Epithelial cell of alveolus of lung (primary cell): ENCODE results near the gene ZNF331. TPM values are rescaled to one million over a fixed set of nuclear protein-coding genes. Genes with fewer than 3 reads are reported as not detected.

Source experiments
- total RNA-seq: library from RNA; depleted of rRNA; stranded (reverse); fragments of >200 nt; gene quantifications from 2 replicates; pipeline ENCODE4 v1.2.1, GENCODE V29; 2015

ZNF331 gene
- total RNA-seq, result 3.1 and 15.9 TPM in 2 replicates

DNA sequence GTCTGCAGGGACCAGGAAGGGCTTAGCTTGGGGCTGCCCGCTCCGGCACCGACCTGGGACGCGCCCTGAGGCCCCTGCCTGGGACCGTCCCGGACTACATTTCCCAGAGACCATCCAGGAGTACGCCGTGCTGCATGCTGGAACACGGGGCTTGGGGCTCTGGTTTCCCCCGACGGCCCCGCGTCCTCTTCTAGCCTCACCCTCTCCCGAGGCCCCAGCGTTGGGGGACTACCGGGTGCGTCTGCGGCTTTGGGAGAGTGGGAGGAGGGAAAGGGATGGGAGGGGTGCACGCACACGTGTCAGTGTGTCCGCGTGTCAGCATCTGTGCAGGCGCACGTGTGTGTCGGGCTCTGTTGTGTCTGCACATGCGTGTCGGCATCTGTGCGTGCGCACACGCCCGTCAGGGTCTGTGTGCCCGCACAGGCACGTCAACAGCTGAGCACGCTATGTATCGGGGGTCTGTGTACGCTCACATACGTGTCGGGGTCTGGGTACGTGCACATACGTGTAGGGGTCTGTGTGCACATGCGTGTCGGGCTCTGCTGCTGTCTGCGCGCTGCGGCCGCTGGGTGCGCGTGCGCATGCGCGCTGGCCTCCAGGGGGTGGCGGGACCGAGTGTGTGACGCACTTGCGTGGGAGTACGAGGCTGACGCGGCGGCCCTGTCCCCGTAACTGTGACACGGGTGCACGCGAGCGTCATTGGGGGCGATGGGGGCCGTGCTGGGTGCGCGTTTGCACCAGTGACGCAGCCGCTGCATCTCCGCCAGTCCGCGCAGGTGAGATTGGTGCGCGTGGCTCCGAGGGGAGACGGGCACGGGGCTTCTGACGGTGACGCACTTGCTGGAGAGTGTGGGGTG lies at the start of gene ZNF331:
Gene ZNF331 (plus strand): TSS at position 625 of the 857 bp plus-strand sequence. CDS start 31,232 bp downstream, outside the sequence.

Other genes starting within 250 kb of the ZNF331 start
- gene ZNF845, start 204.4 kb upstream of the ZNF331 start, total RNA-seq, result 4.4 and 5.5 TPM in 2 replicates
- 1.2 and 2.5 TPM in 2 replicates for gene ZNF525, start 172.4 kb upstream of the ZNF331 start, total RNA-seq
- 6.1 and 8.5 TPM in 2 replicates for gene ZNF765, start 143.0 kb upstream of the ZNF331 start, total RNA-seq
- 5.9 and 11.7 TPM in 2 replicates for gene ZNF761, start 106.2 kb upstream of the ZNF331 start, total RNA-seq
- 1.5 and 2.5 TPM in 2 replicates for gene ZNF813, start 70.4 kb upstream of the ZNF331 start, total RNA-seq
- not detected in 2 replicates for gene DPRX, start 93.9 kb downstream of the ZNF331 start, total RNA-seq